Suppressor macrophage treated with lipopolysaccharide for 1 hour (primary cell): Measurements from ENCODE around the gene RGS2.

Experiments
- DNase-seq, 3 donors: peaks; one replicate each; pipeline ENCODE4 v3.0.0-alpha.2; 2020 to 2022

Gene RGS2

DNA sequence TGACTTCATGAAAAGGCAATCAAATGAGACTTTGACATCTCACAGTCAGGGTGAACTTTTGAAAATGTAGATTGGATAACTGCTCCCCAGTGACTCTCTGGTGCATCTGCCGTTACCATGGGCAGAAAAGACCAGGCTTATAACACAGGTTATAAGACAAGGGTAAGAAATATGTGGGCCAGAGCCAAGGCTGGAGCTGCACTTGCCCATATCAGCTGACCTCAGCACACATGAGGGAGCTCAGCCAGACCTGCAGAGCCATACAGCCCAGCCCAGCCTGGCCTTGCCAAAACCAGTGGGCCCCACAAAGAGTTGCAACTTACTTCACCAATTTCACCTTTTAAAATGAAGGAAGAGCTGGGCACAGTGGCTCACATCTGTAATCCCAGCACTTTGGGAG lies 11.7 kb upstream of the RGS2 start:
- no peak for DNase-seq

DNA sequence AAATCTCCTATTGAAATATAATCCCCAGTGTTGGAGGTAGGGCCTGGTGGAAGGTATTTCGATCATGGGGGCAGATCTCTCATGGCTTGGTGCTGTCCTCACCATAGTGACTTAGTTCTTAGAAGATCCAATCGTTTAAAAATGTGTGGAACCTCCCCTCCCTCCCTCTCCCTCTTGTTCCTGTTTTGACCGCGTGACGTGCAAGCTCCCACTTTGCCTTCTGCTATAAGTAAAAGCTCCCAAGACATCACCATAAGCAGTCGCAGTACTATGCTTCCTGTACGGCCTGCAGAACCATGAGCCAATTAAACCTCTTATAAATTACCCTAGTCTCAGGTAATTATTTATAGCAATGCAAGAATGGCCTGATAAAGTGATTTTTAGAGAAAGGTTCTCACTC lies 10.9 kb upstream of the RGS2 start:
- peak; percentile 44 to 48 (median 46) for DNase-seq

DNA sequence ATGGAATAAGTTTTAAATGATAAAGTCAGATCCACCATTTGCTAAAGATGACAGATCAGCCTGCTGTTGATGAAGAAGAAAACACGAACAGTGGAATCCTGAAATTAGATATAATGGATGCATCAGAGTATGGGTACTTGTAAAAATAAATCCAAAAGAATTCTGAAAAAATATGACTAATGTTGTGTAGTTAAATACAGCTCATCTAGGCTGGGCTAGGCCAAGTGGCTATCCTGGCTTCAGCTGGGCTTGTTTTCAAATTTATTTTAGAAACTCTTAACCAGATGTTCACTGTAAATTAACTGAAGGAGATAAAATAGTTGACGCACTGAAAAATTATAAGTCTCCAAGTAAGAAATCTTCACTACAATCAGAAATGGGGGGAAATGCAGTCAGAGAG lies 7.4 kb upstream of the RGS2 start:
- DNase-seq, result no peak

DNA sequence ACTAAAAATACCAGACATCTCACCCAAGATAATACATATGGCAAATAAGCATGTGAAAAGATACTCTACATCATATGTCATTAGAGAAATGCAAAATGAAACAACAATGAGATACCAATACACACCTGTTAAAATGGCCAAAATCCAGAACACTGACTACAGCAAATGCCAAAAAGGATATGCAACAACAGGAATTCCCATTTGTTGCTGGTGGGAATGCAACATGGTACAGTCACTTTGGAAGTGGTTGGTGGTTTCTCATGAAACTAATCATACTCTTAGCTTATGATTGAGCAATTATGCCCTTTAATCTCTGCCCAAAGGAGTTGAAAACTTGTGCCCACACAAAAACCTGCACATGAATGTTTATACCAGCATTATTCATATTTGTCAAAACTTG lies 6.4 kb upstream of the RGS2 start:
- peak in 1 of 3 donors; percentile 37 for DNase-seq

DNA sequence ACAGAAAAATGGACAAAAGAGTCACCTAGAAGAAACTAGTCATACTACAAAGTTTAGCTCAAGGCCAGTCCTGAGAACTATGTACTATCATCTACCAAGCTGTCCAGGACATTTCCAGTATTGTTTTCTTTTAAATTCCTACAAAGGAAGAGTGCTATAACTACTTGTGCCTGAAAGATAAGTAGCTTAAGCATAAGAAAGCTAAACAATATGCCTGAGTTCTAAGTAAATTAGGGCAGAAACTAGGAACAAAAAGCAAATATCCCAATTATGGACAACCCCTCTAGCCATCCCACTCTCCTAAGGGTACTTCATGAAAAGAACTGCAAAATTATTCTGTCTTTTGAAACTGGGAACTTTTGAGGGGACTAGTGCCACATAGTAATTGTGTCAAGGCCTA lies 5.3 kb upstream of the RGS2 start:
- DNase-seq, result no peak

DNA sequence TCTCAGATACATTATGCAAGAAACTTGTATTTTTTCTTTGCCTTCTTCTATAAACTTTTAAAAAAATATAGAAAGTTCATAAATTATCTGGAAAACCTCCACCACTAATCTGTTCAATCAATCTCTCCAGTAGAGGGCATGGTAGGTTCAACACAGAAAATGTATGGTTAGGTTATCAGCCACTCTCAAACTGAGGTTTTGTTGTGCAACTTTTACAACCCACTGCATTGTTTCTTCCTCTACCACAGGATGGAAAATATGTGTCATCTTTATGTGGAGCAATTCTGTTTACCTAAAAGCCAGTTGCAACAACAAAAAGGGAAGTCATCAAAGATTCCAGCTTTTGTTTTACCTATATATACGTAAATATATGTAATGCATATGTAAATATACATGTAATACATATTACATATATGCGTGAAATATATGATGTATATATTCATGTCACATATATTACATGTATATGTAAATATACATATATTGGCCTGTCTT lies 3.0 kb upstream of the RGS2 start:
- peak; percentile 85 to 97 (median 96) for DNase-seq

DNA sequence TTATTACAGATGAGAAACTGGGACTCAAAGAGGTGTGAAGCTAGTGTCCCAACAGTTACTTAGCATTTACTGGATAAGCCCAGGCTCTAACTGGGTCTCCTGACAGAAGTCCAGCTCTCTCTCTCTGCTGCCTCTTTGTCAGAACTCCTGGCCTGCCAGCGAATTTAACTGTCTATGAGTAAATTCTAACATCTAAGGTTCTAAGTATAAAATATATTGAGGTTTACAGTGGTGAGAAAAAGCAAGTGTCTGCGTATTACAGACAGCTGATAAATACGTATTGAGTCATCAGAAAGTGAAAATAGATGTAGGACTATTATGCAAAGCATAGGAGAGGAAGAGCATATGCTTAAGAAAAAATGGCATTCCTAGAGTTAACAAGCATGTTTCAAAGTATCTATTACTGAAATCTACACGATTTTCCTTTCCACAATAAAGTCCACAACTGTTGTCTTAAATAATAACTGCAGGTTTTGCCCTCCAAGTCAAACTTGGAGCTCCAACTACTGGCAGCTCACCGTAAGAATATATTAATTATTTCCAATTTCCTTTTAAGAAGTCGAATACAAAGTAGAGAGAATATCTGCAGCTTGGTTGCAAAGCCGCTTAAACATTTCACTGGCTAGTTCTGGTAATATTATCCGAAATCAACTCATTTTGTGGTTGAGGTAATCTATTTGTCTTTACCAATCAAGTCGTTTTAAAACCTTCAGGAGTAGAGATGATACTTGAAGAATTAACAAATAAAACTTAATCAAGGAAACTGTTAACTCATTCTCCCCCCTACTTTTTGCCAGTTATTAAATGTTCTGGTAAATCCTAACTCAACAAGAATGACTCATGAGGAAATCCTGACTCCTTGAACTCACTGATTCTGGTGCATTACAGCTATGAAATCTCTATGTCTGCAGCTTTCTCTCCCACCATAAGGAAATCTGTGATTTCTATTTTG lies 1.4 kb upstream of the RGS2 start:
- peak; percentile 46 to 88 (median 82) for DNase-seq

DNA sequence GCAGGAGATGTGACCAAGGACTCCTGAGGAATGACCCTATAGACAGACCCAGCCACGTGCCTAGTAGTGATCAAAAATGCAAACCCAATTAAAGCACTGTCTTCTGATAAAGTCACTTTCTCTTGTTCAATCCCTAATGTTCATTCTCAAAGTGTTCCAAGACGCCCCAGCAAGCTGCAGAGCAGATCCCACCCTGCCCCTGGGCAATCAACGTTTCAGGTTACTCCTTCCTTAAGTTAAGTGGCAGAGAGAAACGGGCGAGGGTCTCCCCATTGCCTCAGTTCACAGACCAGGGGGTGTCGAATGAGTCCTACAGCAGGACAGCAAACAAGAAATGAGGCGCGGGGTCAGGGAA lies 699 bp upstream of the RGS2 start:
- no peak for DNase-seq

DNA sequence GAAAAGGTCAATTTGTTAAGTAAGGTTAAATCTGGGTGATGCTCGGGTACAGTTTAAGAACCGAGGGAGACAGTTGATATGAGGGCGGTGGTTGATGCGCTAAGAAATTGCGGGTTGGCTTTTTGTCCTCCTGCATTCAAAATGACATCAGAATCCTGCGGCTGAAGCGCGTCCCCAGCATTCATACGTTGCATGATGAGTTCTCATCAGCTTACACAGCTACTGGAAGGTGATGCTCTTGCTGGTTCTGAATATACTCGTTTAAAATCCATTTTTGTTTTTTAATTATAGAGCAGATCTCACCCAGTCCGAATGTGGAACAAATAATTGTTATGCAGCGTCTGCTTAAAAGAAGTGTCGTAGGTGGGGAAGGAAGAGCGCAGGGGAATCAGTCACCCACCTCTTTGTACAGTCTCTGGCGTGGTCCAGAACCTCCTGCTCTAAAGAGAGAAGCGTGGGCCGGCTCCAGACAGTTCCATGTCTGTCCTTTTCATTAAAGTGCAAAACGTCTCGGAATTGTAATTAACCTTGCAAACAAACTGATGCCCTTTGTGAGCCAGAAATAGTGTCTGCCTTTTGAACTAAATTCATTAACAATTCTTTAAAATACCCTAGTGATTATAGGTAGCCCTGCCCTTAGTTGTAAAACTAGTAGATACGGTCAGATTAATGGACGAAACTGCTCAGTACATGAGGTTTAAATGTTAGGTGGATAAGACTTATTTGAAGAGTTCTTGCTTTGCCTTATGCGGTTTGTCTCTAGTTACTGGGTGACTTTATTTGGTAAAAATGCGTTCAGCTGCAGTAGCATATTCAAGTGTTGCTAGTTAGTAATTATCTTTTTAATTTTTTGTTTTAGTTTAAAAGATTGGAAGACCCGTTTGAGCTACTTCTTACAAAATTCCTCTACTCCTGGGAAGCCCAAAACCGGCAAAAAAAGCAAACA lies 741 bp downstream of the RGS2 start:
- DNase-seq, result peak; percentile 68 to 72 (median 70)

DNA sequence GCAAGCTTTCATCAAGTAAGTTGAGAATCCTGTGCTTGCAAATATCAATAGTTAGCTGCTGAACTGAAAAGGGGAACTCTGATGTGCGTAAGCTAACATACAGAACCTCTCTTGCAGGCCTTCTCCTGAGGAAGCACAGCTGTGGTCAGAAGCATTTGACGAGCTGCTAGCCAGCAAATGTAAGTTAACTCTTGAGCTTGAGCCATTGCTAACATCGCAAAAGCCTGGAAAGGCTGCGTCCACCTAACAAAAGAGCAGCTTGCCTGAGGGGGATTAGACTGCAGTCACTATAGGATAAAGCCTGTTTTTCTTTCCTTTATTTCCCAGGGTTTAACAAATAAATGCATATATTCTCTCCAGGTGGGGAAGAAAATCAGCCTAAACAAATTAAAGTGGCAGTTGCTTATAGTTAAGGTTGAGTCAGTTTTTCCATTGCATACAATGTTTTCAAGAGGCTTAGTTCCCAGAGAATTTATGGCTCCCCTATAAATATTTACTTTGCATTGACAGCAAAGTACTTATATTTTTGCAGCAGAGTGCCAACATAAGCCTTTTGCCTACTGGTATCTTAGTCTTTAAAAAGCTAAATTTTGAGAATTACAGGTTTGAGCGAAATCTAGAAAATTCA lies 1.5 kb downstream of the RGS2 start:
- peak; percentile 74 to 86 (median 79) for DNase-seq

DNA sequence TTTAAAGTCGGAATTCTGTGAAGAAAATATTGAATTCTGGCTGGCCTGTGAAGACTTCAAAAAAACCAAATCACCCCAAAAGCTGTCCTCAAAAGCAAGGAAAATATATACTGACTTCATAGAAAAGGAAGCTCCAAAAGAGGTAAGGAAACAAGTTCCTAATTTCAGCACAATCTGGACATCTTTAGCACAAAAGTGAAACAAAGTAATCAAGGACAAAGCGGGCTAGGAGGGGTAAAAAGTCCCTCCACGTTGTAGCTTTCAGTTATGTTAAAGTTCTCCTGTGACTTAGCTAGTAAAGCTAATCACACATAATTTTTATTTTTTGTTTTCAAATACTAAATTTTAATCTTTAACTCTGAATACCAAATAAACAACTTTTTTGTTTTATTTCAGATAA lies 2.2 kb downstream of the RGS2 start:
- DNase-seq, result peak in 2 of 3 donors; percentile 37 to 56

DNA sequence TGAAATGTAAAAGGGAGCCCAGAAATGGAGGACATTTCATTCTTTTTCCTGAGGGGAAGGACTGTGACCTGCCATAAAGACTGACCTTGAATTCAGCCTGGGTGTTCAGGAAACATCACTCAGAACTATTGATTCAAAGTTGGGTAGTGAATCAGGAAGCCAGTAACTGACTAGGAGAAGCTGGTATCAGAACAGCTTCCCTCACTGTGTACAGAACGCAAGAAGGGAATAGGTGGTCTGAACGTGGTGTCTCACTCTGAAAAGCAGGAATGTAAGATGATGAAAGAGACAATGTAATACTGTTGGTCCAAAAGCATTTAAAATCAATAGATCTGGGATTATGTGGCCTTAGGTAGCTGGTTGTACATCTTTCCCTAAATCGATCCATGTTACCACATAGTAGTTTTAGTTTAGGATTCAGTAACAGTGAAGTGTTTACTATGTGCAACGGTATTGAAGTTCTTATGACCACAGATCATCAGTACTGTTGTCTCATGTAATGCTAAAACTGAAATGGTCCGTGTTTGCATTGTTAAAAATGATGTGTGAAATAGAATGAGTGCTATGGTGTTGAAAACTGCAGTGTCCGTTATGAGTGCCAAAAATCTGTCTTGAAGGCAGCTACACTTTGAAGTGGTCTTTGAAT lies 2.9 kb downstream of the RGS2 start:
- DNase-seq, result no peak

DNA sequence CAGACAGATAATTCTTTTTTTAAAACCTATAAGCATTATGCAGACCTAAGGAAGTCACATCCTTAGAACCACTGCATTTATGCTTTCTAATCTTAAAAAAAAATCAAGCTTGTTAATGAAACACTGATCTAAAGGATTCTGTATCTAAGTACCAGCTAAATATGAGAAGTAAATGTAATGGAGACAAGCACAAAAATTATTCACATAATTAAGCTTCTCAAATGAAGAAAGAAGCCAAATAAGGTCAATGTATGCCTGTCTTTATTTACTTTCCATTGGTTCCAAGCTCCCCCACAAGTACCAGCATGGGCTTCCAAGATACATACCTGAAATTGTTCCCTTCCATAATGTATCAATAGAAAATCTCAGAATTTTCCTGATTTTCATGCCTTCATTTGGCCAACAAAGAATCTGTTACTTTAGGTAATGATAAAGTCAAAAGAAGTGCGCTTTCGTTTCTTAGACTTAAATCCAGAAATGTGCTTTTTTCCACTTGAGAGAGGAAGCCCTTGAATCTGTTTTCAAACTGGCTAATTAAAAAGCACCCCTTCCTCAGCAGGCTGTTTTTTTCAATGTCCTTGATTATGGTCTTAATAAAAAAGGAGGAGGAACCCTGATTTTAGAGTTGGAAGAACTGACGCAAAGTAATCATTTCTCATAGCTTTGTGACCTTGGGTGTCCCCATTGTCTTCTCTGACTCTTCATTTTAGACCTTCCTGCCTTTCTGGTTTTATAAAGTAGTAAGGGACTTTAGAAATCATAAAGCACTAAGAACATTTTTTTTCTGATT lies 3.8 kb downstream of the RGS2 start:
- DNase-seq, result no peak

DNA sequence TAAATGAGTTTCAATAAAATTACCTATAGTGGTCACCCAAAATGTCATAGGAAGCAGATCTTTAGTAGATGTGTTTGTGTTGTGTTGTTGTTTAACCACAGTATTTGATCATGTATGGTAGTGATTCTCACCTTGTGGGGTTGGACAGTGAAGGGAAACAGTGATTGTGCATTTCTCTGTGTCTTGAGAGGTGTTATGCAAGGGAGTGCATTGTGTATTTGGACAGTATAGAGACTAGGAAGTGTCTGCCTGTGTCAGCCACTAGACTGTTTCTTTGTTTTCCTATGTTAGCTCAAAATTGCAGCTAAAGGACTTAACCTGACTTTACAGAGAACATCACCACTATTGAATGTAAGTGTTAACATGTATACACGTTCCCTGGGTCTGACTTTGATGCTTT lies 6.0 kb downstream of the RGS2 start:
- DNase-seq, result no peak

DNA sequence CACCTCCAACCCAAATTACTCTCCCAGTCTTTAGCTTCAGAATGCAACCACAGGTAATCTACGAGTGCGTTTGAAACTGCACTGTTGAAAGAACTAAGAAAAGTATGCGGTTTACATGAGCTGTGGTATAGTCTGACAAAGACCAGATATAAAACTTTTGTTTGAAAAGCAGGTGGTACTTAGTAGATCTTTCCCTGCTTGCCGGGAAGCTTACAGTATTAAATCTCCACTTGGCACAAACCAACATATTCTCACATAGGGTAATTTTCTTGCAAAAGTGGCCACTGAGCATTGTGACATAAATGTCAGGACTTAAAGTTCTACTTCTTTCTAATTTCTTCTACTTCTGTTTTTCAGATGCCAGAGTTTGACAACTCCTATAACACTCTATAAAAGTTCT lies 8.4 kb downstream of the RGS2 start:
- DNase-seq, result peak in 2 of 3 donors; percentile 51 to 61

DNA sequence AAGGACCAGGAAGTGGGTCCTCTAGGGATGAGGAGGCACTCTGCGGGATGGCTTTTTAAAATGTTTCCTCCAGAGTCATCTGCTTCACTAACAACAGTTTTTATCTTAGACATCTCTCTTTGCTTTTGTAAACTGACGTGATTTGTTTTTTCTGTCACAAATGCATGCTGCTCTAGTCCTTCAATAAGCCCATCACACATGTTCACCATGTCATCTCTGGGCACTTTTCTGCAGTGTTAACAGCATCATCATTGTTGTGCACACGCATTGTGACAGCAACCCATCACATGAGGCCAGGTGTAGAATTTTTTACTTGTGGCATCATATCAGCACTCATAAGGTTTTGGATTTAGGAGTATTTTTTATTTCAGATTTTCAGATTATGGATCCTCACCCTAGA lies 12.5 kb downstream of the RGS2 start:
- DNase-seq, result no peak

DNA sequence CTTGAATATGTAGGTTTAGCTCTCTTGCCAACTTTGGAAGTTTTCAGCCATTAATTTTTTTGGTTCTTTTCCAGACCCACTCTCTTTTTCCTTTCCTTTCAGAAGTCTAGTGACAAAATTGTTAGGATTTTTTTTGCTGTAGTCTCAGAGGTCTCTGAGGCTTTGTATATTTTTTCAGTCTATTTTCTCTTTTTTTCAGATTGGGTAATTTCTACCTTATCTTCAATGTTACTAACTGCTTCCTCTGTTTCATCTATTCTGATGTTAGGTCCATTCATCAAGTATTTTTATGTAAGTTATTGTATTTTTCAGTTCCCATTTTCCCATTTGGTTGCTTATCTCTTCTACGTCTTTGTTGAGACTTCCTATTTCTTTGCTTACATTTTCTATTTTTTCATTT lies 15.7 kb downstream of the RGS2 start:
- DNase-seq, result no peak

DNA sequence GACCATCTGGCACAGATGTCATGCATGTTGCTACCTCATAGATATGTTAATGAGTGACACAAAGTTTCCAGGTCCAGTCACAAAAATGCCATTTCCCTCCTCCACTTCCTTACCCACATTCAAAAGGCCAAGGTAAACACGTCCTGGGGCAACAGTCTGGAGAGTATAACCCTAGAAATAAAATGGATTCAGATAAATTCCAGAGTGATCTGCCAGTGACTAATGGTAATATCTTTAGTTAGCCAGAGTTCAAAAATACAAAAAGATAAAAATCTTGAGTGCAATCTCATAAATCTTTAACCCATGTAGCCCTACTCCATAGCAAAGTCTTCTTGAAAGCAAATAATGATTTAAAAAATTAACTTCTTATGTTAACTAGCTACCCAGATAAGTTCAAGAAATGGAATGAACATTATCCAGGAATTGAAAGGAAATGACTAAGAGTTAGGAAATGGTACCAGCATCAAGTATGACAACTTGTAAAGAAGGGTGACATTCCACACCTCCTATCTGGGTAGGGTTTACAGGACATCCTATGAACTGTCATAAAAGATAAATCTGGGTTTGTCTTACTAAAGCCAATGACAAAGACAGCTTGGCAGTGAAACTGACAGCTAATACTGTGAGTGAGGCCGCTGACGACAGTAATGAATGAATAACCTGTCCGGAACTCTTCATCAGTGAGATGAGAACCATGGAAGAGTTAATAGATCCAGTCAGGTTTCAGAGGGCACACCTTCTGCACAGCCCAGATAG lies 18.1 kb downstream of the RGS2 start:
- no peak for DNase-seq

DNA sequence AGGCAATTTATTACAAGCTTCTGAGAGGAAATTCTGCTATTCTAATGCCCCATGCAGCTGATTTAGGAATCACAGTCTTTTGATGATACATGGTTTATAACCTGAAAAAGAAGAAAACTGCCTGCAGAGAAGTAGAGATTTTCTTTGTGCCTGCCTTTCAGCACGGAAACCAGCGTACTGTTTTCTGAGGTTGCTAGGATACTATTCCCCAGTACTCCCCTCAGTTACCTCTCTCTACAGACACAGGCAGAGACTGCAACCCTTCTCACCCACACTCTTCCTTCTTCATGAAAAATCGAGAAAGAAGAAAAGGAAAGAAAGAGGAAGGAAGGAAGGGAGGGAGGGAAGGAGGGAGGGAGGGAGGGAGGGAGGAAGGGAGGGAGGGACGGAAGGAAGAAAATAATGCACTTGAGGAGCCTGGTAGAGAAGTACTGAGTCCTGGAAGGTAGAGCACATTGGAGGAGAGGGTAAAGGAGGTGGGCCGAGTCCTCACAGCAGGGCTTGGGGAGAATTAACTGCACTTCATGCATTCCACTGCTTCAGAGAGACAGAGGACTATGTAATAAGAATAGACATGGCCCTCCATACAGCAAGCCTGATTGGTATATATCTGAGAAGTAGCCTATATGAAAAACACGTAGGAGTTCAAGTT lies 21.9 kb downstream of the RGS2 start:
- no peak for DNase-seq

DNA sequence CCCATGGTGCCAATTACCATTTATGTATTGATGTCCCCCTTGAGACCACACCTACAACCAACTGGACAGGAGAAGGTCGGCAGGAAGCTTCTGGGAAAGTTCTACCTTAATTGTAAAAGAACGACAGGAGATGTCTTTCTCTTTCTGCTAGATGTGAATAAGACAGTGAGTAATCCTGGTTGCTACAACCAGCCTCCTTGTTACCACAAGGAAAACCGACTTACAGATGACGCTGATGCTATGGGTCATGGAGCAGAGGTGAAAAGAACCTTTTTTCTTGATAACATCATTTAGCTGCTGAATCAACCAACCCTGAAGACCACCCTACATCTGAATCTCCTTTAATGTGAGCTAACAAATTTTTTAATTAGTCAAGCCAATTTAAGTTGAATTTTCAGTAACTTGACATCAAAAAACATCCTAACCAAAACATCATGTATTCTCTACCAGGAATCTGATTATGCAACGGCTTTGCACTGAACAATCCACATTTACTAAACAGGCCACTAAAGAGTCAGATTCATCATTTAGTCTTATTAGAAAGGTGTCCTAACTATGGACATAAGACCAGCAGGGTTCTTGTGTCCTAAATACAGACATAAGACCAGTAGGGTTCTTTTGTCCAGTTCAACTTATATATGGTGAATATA lies 23.0 kb downstream of the RGS2 start:
- DNase-seq, result no peak
